CD4-positive, alpha-beta T cell treated with Interleukin-2 at 100 ng/mL for 4 hours (primary cell): Measurements from ENCODE around the gene AGBL1.
"Not testable (repeated sequence)": the region's sequence is repeated elsewhere in the genome, so short reads cannot be mapped to it uniquely, and the experiment has no call there.

Experiments used
- DNase-seq: peaks from one replicate; pipeline ENCODE4 v3.0.0-alpha.2; 2020; ENCODE audit warnings: low spot score

Gene AGBL1

DNA sequence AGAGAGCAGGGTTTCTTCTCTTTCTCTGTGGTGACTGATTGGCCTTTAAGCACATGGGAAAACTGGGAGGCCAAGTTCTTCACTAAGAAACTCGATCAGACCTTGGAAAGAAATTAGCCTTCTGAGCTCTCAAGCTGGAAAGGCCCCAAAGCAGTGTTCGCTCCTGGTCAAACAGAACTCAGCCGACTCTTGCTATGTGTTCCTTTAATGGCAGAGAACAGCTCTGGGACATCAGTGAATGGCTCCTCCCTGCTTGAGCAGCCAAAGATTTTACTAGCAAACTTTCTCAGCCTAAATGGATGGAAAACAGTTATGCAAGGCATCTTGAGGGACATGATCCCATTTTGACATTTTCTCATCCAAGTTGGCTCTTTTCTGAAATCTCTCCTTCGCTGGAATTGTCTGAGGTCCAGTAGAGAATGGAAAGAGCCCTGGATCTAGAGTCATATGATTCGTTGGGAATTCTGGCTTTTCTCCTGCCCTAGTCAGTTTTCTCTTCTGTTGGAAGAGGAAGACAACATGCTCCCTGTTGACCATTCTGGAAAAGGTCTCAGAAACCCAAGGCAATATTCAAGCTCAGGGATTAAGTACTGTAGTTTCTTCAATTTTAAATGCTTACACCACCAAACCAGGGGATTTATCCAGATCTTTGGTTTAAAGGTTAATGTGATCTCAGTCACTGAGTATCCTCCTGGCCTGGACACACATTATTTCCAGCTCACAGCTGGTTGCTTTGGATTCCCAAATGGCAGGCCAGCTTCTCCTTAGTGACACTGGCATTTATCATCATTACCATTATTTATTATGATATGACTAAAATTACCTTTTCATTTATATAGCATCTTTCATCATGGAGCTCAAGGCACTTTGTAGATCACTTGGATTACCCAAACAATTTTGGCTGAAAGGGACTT lies 319.6 kb downstream of the AGBL1 start:
- no peak for DNase-seq

DNA sequence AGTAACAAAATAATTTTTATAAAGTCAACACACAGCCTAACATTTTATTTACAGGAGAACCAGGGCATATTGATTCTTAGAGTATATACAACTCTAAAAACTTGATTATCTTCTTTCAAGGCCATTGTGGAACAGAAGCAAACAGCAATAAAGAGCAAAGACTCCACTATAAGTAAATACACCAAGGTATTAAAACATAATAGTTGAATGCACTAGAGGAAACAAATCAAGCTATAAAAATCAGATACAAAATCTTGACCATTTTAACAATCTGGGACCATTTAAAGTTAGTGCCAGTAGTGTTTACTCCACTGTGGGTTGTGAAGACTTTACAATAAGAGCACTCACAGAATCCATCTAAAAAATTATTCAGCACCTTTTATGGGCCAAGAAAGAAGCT lies 323.6 kb downstream of the AGBL1 start:
- no peak for DNase-seq

DNA sequence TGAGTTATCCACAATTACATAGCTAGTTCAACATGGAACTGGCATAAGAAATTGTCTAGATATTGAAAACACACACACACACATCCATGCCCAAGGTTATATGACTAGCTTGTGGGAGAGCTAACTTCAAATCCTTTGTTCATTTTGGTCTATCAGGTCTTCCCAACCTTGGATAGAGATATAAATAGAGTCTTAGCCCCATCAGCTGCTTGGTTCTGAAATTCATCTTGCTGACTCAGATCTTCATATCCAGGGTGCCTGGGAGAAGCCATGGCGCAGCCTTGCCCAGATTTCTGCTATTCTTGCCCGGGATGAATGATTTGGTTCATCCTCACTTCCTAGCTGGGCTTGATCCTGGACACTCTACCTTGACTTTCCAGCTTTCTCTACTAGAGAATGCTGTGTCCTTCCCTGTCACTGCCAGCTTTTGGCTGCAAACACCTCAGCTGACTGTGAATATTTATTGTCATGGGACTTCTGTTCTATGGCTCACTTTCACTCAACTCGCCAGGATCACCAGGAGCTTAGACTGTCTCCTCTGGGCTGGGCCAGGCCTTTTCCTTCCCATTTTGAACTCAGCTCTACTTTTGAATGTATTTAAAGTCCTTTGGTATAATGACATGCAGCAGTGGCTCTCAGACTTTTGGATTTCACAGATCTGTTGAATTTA lies 324.4 kb downstream of the AGBL1 start:
- no peak for DNase-seq

DNA sequence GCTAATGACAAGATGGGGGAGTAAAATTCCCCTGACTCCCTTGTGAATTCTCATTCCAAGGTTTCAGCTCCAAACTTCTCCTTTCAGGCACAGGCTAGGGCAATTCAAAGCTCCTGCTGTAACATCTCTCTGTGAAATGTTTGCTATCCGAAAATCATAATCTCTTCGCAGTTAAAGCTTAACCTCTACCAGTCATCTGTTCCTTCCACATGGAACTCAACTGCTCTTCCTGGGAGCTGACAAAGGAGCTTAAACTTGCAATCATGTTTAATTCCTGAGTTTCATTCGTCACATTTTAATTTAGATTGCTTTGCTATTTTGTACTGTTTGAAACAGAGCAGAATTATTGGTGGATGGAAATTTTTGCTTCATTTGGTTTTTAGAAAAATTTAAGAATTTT lies 328.6 kb downstream of the AGBL1 start:
- DNase-seq, result no peak

DNA sequence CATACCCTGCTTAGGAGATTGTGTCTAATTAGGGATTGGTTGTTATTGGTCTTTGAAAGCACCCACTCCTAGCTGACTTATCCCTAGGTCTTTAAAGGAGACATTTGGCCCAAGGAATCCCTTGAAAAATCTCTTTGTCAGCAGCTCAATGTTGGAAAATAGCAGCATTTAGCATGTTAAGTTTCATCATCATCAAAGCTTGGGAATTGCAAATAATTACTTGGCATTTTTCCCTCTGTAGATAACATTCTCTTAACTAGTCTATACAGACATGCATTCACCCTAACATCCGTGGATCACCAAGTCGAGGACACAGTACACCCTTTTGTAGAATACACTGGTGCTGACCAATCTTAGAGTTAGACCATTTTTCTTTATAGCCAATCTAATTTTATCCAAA lies 332.2 kb downstream of the AGBL1 start:
- no peak for DNase-seq

DNA sequence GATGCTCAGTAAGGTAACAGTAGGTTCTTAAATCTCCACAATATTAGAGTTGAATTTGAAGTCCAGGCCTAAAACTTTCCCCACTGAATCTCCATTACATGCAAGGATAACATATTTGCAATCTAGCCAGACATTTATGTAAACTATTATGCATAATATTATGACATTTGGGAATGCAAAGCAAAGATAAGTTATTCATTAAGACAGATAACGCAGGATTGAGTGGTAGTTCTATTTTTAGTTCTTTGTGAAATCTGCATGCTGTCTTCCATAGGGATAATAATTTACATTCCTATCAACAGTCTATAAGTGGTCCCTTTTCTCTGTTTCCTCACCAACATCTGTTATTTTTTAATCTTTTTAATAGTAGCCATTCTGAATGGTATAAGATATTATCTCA lies 333.5 kb downstream of the AGBL1 start:
- DNase-seq, result no peak

DNA sequence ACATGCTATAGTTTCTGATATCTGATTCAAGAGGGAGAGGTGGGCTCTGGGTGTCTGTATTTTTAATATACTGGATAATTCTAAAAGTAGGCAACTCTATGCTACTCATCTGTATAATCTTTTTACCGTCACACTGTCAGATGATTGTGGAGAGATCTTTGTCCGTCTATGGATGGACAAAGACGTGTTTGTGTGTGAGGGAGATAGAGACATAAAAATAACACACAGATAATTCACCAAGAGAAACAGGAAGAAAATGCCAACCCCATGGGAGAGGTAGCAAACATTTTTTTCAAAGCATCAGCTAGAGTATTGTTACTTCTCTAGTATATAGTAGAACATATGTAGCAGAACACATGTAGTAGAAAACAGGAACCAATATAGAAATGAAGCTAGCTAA lies 346.1 kb downstream of the AGBL1 start:
- no peak for DNase-seq

DNA sequence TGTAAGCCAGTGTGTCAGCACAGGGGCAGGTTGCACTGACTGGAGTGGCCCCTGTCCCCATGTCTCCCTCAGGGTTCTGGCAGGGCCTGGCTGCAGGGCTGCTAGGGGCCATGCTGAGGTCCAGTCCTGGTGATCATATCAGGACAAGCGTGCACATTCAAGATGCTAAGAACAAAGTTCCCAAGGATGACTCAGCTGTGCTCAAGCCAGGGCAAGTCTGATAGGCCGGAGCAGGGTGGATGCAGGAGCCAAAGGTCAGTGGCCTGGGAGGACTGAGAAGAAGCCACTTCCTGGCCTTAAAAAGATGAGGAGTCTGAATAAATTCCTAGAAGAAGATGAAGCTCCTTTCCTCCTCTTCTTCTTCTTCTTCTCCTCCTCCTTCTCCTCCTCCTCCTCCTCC lies 353.2 kb downstream of the AGBL1 start:
- no peak for DNase-seq

DNA sequence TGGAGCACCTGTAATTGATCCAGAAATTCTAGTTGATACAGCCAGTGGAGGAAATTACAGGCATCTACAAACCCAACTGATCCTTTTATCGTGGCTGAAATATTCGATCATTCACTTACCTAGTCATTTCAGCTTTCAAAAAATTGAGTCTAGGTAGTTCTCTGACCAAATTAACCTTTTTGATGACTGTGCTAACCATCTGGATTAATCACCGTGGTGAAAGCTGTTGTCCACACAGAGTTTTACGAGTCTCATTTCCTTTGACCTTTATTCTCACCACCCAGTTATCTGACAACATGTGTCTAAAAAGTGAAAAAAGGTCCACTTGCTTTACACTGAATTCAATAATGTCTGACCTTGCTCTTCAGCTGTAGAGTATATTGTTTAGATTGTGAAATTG lies 354.3 kb downstream of the AGBL1 start:
- DNase-seq, result no peak

DNA sequence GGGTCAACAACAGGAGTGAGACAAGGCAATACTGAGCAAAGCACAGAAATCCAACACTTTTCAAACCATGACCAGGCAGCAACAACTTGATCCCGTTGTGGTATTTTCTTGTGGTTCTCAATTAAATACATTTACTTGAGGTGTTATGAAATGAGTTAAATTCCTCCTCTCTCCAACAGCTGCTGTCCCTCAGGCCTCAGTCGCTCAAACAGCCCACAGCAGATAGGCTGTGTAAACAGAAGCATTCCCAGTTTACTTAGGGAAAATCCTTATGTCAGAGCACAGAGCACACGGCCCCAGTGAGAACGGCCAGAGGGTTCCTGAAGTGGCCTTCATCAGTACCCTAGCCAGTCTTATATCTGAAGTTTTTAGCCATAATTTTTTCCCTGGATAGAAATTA lies 359.9 kb downstream of the AGBL1 start:
- DNase-seq, result no peak

DNA sequence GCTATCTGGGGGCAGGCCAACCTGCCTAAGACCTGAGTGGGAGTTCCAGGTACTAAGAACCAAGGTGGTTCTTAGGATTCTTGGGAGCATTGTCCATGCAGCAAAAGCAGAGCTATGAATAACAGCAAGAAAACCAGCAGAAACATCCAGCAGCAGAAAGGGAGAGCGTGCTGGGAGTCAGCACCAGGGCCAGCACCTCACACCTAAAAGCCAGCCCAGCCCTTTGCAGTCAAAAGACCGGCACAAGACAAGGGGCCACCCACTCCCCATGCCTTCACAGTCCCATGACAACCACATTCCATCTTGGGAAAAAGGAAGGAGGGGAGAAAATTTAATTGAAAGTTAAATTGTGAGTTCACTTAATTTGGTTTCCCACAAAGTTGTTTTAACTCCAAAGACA lies 364.9 kb downstream of the AGBL1 start:
- no peak for DNase-seq

DNA sequence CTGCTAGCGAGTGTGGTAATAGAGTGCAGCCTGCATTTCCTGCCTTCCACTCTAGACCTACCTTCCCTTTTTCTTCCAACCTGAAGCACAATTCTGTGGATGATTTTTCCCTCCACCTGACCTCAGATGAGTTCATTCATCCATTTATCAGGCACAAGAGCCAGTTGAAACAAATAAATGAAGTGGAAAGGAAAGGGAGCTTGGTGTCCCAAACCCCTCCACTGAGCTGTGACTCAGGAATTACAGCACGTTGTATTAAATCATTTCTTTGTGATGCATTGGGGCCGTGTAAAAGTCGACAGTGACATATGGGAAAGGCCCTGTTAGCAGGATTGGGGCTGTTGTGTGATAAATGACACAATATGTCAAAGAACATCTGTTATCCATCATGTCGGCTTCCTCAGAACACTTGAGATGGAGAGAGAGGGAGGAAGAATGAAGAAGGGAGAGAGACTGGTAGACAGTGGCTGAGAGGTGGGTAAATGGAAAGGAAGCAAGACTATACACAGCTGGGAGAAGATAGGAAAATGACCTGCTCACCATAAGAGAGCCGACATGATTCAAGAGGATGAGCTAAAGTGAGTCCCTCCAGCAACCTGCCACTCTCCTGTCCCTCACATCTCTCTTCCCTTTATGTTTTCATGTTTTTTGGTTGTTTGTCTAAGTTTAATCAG lies 366.0 kb downstream of the AGBL1 start:
- DNase-seq, result no peak

DNA sequence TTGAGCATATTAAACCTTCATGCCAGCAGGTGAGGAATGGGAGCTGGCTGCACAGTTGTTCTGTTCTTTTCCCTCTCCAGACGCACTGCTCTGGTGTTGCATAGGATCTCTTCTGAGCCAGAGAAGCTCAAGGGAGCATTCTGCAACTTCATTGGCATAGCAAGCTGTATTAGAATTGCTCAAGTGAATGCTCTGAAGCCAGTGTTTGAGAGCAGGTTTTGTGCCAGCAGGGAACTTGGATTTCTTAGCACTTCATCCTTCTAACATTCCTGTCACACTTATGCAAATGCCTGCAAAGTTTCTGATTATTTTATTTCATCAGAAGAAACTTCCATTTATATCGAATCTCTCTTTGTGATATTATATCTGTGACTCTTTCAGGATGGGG lies 366.6 kb downstream of the AGBL1 start:
- DNase-seq, result no peak

DNA sequence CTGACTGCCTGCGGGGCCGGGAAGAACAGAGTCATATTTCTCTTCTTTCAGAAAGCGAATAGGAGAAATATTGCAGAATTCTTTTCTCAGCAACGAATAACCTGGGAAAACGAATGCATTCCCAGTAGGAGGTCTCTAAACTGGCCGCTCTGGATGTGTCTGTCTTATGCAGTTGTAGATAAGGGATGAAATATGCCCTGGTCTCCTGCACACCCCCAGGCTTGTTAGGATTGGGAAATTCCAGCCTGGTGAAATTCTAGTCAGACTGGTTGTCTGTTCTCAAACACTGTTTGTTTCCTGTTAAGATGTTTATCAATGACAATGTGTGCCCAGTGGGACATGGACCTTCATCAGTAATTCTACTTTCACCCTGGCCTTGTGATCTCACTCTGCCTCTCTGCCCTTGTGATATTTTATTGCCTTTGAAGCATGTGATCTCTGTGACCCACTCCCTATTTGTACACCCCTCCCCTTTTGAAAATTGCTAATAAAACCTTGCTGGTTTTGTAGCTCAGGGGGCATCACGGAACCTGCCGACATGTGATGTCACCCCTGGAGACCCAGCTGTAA lies 385.9 kb downstream of the AGBL1 start:
- not testable (repeated sequence) for DNase-seq

DNA sequence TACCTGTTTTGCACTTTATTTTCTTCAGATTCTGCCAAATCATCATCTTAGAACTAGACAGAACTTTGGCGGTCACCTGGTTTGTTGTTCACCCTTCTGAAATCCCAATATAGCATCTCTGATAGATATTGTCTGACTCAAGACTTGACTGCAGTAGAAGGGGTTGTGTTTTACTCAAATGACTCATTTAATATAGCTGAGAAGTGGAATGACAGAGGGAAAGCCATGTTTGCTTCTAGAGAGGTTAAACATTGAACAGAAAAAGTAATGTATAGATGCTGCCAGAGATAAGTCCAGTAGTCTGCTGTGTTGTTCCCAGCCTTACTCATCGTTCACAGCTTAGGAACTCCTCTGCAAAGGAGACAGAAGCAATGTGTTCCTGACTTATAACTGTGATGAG lies 402.0 kb downstream of the AGBL1 start:
- DNase-seq, result no peak

DNA sequence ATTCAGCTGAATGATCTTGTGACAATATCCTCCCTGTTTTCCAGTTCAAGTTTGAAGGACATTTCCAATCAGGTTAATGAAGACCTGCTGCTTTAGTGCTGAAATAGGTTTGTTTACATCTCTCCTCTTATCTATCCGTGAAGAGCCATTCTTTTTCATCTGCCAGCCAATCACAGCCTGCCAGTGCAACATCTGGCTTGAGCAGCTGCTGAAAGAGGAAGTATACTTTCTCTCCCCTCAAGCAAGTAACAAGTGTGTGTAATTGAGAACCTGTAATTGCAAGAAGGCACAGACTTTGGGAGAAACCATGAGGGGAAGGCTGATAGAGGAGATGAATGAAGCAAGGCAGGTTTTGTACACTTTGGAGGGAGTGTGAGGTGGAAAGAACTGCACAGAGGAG lies 404.3 kb downstream of the AGBL1 start:
- DNase-seq, result no peak

DNA sequence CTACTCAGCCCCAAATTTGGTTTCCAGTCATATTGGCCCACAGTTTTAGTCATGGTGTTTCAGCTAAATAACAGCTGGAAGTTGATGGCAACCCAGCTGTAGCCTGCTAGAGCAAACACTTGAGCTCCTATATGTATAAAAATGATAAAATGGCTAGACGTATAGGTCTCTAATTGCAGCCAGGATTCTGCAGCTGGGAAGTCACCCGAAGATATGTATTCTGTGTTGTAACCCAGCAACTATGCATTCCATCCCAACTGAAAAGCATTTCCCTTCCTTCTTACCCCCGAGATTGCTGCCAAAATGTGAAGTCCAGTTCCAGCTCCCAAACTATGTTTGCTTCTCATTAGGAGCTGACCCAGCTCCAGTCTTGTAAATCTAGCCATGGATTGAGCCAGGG lies 408.4 kb downstream of the AGBL1 start:
- no peak for DNase-seq

DNA sequence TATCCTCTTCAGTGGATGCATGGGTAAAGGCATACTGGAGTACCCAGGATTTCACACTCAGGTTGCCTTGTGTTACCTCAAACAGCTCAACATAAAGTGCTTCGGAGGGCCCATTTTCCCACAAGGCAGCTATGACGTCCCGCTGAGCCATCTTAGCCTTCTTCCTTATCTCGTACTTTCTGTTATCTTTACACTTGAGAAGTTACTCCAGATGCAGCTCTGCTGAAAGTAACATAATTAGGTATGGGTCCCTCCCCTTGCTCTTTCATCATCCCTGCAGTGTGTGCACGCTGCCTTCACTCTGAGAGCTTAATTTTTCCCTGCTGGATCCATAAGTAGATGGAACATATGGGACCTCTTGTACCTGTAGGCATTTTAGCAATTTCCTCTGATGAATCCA lies 410.3 kb downstream of the AGBL1 start:
- DNase-seq, result no peak

DNA sequence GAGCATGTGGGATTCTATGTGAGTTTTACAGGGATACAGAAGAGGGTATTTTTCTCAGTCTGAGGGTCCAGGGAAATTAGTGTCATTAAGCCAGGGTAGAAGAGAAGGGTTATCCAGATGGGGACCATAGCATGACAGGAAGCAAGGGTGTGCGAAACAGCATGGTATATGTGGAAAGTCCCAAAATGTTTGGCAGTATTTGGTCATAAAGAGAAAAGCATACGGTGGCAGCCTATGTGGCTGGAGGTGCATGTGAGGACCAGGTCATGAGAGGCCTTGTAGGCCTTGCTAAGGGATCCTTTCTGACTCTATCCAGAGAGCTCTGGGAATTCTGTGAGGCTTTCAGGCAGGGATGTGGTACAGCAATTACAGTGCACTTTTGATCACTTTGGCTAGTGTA lies 411.4 kb downstream of the AGBL1 start:
- no peak for DNase-seq

DNA sequence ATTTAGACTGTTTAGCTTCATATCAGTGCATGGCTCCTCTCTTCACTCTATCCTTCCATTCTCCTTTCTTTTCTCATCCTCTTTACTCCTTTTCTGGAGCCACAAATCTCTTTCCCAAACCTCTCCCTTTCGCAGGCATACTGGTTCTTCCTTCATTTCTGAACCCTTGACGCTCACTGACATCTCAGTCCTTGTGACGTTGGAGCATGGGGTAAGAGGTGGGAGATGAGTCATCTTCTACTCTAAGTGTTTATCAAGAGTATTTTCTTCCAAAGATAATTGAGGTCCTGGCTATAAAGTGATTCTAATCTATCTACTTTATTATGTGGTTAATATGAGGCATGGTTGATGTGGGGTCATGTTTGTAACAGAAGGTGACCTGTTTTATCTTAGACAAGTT lies 414.2 kb downstream of the AGBL1 start:
- no peak for DNase-seq

DNA sequence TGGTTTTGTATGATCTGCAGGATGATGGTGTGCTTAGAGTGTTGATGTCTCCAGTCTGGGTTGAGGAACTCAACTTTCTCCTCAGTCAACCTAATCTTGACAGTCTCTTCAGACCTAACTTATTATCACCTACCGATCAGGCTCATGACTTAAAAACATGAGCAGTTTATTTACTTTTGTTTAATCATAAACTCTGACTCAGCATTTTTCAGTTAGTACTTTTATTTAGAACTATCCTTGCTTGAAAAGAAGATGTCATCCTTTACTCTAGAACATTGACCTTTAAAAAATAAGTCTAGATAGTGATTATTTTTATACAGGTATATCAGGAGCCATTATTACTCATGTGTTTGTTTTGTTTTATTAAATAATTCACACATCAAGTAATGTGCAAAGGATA lies 414.8 kb downstream of the AGBL1 start:
- DNase-seq, result no peak

DNA sequence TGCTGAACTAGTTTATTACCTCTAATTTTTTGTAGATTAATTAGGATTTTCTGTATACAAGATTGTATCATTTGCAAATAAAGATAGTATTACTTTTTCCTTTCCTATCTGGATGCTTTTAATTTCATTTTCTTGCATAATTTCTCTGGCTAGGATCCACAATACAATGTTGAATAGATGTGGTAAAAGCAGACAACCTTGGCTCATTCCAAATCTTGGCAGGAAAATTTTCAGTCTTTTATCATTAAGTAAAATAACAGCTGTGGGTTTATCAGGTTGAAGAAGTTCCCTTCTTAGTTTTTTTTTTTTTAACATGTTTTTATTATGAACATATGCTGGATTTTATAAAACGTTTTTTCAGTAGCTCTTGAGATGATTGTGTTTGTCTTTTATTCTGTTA lies 422.6 kb downstream of the AGBL1 start:
- DNase-seq, result no peak

DNA sequence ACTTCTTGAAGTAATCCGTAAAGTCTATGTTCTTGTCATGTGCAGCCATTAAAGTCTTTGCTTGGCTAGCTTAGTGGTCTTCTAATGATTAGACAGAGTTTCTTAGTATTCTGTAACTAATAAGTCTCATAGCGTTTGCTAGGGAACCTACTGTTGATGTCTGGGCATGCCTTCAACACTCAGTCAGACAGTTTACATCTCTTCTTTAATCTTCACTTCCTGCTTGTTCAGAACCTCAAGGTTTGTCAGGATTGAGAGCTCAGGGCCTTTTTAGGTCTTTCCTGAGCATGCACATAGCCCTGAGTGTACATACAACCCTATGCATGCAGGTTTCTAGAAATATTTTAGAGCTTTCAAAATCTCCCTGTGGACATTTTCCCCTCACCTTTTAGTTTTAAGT lies 426.3 kb downstream of the AGBL1 start:
- no peak for DNase-seq
